ENCODE measurements around the gene SPATA31A1. TPM values are rescaled to one million over a fixed set of nuclear protein-coding genes. Genes with fewer than 3 reads are reported as not detected.
"Not testable (repeated sequence)": the region's sequence is repeated elsewhere in the genome, so short reads cannot be mapped to it uniquely, and the experiment has no call there.

The SPATA31A1 gene
- 0.07 TPM in 1 of 2 replicates, not detected in the other for total RNA-seq
- long read RNA-seq, result 0 reads

GRCh38 chr9:39355369-39355768 is at the start of gene SPATA31A1:
TSS of gene SPATA31A1 (plus strand) at chr9:39355669. CDS start at chr9:39355731, 62 bp downstream.
- H3K4me3 Mint-ChIP-seq; H3K4me1 Mint-ChIP-seq; H3K27me3 Mint-ChIP-seq (ENCODE audit: low read depth); H3K27ac Mint-ChIP-seq (ENCODE audit: unreplicated experiment); DNase-seq (ENCODE audit: low read depth, low spot score); H3K36me3 Mint-ChIP-seq (ENCODE audit: low read depth); H3K9me3 Mint-ChIP-seq: not testable (repeated sequence)

- not testable (repeated sequence) for H3K4me3 Mint-ChIP-seq; DNase-seq (ENCODE audit: low read depth, low spot score); H3K9me3 Mint-ChIP-seq; H3K27me3 Mint-ChIP-seq (ENCODE audit: low read depth); H3K27ac Mint-ChIP-seq (ENCODE audit: unreplicated experiment); H3K36me3 Mint-ChIP-seq (ENCODE audit: low read depth); H3K4me1 Mint-ChIP-seq
Observed at GRCh38 chr9:39407261-39408204, 52.1 kb downstream of the SPATA31A1 start.

- DNase-seq (ENCODE audit: low read depth, low spot score); H3K27me3 Mint-ChIP-seq (ENCODE audit: low read depth); H3K36me3 Mint-ChIP-seq (ENCODE audit: low read depth); H3K27ac Mint-ChIP-seq (ENCODE audit: unreplicated experiment); H3K9me3 Mint-ChIP-seq; H3K4me1 Mint-ChIP-seq; H3K4me3 Mint-ChIP-seq: not testable (repeated sequence)
Observed at GRCh38 chr9:39411254-39411940, 55.9 kb downstream of the SPATA31A1 start.

Other genes with a start within 250 kb of the SPATA31A1 start
- gene CNTNAP3, start 67.5 kb upstream of the SPATA31A1 start, total RNA-seq, result 5.4 and 6.0 TPM in 2 replicates

Data from neural crest cell (in vitro differentiated cells).